Astrocyte (in vitro differentiated cells and primary cell): ENCODE data around the gene GDNF. TPM values are rescaled to one million over a fixed set of nuclear protein-coding genes. Genes with fewer than 3 reads are reported as not detected.
A peak's percentile ranks its signal among the peaks of the same experiment; 100 is the strongest.

Experiments
- DNase-seq: peaks from one replicate; pipeline ENCODE4 v3.0.0-alpha.2; 2010; ENCODE audit warnings: low read depth
- FAIRE-seq: peaks from 2 replicates; lab custom pipeline; 2011; peaks lifted over from hg19 to GRCh38; lab: Jason Lieb, UNC
- H2AFZ ChIP-seq: 2 replicates; pipeline ENCODE4 v1.6.0; 2012; ENCODE audit warnings: low read depth, low read length, inconsistent platforms
- H3K27ac ChIP-seq: 2 replicates; pipeline ENCODE4 v1.5.1; 2011; ENCODE audit warnings: low read depth, low read length, inconsistent platforms
- H3K27me3 ChIP-seq: 2 replicates; pipeline ENCODE4 v1.6.0; 2011; ENCODE audit warnings: low read length, inconsistent platforms; ENCODE audit not compliant: insufficient read depth
- H3K36me3 ChIP-seq: 2 replicates; pipeline ENCODE4 v1.5.1; 2011; ENCODE audit warnings: low read length, inconsistent platforms; ENCODE audit not compliant: insufficient read depth
- H3K4me1 ChIP-seq: 2 replicates; pipeline ENCODE4 v1.5.1; 2011; ENCODE audit warnings: low read length, inconsistent platforms; ENCODE audit not compliant: insufficient read depth
- H3K4me2 ChIP-seq: 2 replicates; pipeline ENCODE4 v1.6.0; 2012; ENCODE audit warnings: low read length, inconsistent platforms
- H3K4me3 ChIP-seq: 2 replicates; pipeline ENCODE4 v1.5.1; 2011; ENCODE audit warnings: low read depth, mild to moderate bottlenecking, low read length, inconsistent platforms; ENCODE audit not compliant: insufficient read depth
- H3K79me2 ChIP-seq: 2 replicates; pipeline ENCODE4 v1.6.0; 2012; ENCODE audit warnings: mild to moderate bottlenecking, low read length, inconsistent platforms; ENCODE audit not compliant: insufficient read depth
- H3K9ac ChIP-seq: 2 replicates; pipeline ENCODE4 v1.6.0; 2012; ENCODE audit warnings: mild to moderate bottlenecking, low read length, inconsistent platforms
- H3K9me3 ChIP-seq: 2 replicates; pipeline ENCODE4 v1.5.1; 2012; ENCODE audit warnings: low read depth, mild to moderate bottlenecking, low read length, inconsistent platforms; ENCODE audit not compliant: insufficient read depth
- H4K20me1 ChIP-seq: 2 replicates; pipeline ENCODE4 v1.6.0; 2012; ENCODE audit warnings: low read length, inconsistent platforms; ENCODE audit not compliant: insufficient read depth
- H3K27ac Mint-ChIP-seq: one replicate; pipeline ENCODE4 v1.8.0; 2021; ENCODE audit warnings: mild to moderate bottlenecking, mixed read lengths; ENCODE audit not compliant: unreplicated experiment
- H3K27me3 Mint-ChIP-seq: one replicate; pipeline ENCODE4 v1.8.0; 2021; ENCODE audit warnings: low read depth, mixed read lengths; ENCODE audit not compliant: unreplicated experiment
- H3K36me3 Mint-ChIP-seq: one replicate; pipeline ENCODE4 v1.8.0; 2021; ENCODE audit warnings: low read depth, mixed read lengths; ENCODE audit not compliant: unreplicated experiment
- H3K4me1 Mint-ChIP-seq: one replicate; pipeline ENCODE4 v1.8.0; 2021; ENCODE audit warnings: low read depth, mixed read lengths; ENCODE audit not compliant: unreplicated experiment
- H3K4me3 Mint-ChIP-seq: one replicate; pipeline ENCODE4 v1.8.0; 2021; ENCODE audit warnings: mild to moderate bottlenecking, moderate library complexity, mixed read lengths; ENCODE audit not compliant: unreplicated experiment
- H3K9me3 Mint-ChIP-seq: one replicate; pipeline ENCODE4 v1.8.0; 2021; ENCODE audit warnings: mild to moderate bottlenecking, mixed read lengths; ENCODE audit not compliant: unreplicated experiment
- CTCF ChIP-seq: IDR thresholded peaks from 2 replicates; pipeline ENCODE4 v1.5.1; 2011; ENCODE audit warnings: low read depth, mild to moderate bottlenecking, inconsistent platforms, low read length, moderate library complexity; ENCODE audit not compliant: insufficient read depth
- EZH2 ChIP-seq: IDR thresholded peaks from 2 replicates; pipeline ENCODE4 v1.6.1; 2012; ENCODE audit warnings: mild to moderate bottlenecking, low read length, inconsistent platforms; ENCODE audit not compliant: insufficient read depth
- total RNA-seq: library from RNA; stranded (reverse); gene quantifications from 2 replicates; pipeline ENCODE4 v1.2.1, GENCODE V29; 2021

The GDNF gene
- total RNA-seq, 1 donor from 2014 or later = 21.5 TPM

- no peak overlapping the region for H3K9ac ChIP-seq
- H3K9me3 Mint-ChIP-seq = peaks cover 2% of the 10 kb centered on the region
- H3K27me3 Mint-ChIP-seq = peaks cover 1% of the 10 kb centered on the region
- DNase-seq = no peak
- no peak for FAIRE-seq
- H3K4me1 ChIP-seq = peaks cover 8% of the 10 kb centered on the region
- H3K9me3 ChIP-seq = no peaks in the 10 kb centered on the region
- TF ChIP-seq CTCF = no peak
- no peak for TF ChIP-seq EZH2
- H3K4me3 Mint-ChIP-seq = no peak overlapping the region
- H4K20me1 ChIP-seq = no peaks in the 10 kb centered on the region
- H3K4me2 ChIP-seq = no peak overlapping the region
- H3K4me1 Mint-ChIP-seq = peaks cover 8% of the 10 kb centered on the region
- no peaks in the 10 kb centered on the region for H3K36me3 Mint-ChIP-seq
- no peaks in the 10 kb centered on the region for H3K27me3 ChIP-seq
- no peak overlapping the region for H2AFZ ChIP-seq
- H3K27ac Mint-ChIP-seq = no peak overlapping the region
- H3K4me3 ChIP-seq = no peak overlapping the region
- H3K36me3 ChIP-seq = no peaks in the 10 kb centered on the region
- no peak overlapping the region for H3K27ac ChIP-seq
- H3K79me2 ChIP-seq = no peaks in the 10 kb centered on the region
Observed at GRCh38 chr5:37849641-37850040, 9.8 kb upstream of the GDNF start.

GRCh38 chr5:37847978-37848425 lies 8.2 kb upstream of the GDNF start:
- H3K4me3 ChIP-seq = no peak overlapping the region
- H3K36me3 ChIP-seq = no peaks in the 10 kb centered on the region
- Mint-ChIP-seq H3K4me3 (no peak overlapping the region), H3K4me1 (peaks cover 8% of the 10 kb centered on the region), H3K27me3 (peaks cover 3% of the 10 kb centered on the region), H3K27ac (peak overlapping the region; percentile 82), H3K36me3 (no peaks in the 10 kb centered on the region), H3K9me3 (peaks cover 2% of the 10 kb centered on the region)
- TF ChIP-seq CTCF = no peak
- peak overlapping the region; percentile 74 for H2AFZ ChIP-seq
- H3K9me3 ChIP-seq = no peaks in the 10 kb centered on the region
- H3K9ac ChIP-seq = no peak overlapping the region
- H3K79me2 ChIP-seq = no peaks in the 10 kb centered on the region
- H3K4me2 ChIP-seq = no peak overlapping the region
- no peaks in the 10 kb centered on the region for H4K20me1 ChIP-seq
- DNase-seq (peak; percentile 67), FAIRE-seq (no peak)
- no peaks in the 10 kb centered on the region for H3K27me3 ChIP-seq
- H3K4me1 ChIP-seq = peaks cover 8% of the 10 kb centered on the region
- H3K27ac ChIP-seq = no peak overlapping the region

GRCh38 chr5:37846786-37847310 lies 7.0 kb upstream of the GDNF start:
- H3K4me3 ChIP-seq = no peak overlapping the region
- Mint-ChIP-seq H3K27me3 (peaks cover 3% of the 10 kb centered on the region), H3K9me3 (no peaks in the 10 kb centered on the region), H3K27ac (no peak overlapping the region), H3K4me3 (no peak overlapping the region), H3K4me1 (peaks cover 8% of the 10 kb centered on the region), H3K36me3 (no peaks in the 10 kb centered on the region)
- no peaks in the 10 kb centered on the region for H3K79me2 ChIP-seq
- no peak for TF ChIP-seq CTCF
- no peak for TF ChIP-seq EZH2
- H2AFZ ChIP-seq = no peak overlapping the region
- H3K36me3 ChIP-seq = no peaks in the 10 kb centered on the region
- H3K4me2 ChIP-seq = no peak overlapping the region
- no peaks in the 10 kb centered on the region for H4K20me1 ChIP-seq
- no peaks in the 10 kb centered on the region for H3K27me3 ChIP-seq
- DNase-seq (no peak), FAIRE-seq (no peak)
- no peak overlapping the region for H3K9ac ChIP-seq
- H3K9me3 ChIP-seq = no peaks in the 10 kb centered on the region
- no peak overlapping the region for H3K27ac ChIP-seq
- peaks cover 8% of the 10 kb centered on the region for H3K4me1 ChIP-seq
